Measurements from ENCODE around the gene UST. TPM values are rescaled to one million over a fixed set of nuclear protein-coding genes. Genes with fewer than 3 reads are reported as not detected.
A peak's percentile ranks its signal among the peaks of the same experiment; 100 is the strongest.
"Not testable (repeated sequence)": the region's sequence is repeated elsewhere in the genome, so short reads cannot be mapped to it uniquely, and the experiment has no call there.

The UST gene
- total and polyA plus RNA-seq, 2 experiments from 2014 or later: 8.0 to 11.7 TPM

DNA sequence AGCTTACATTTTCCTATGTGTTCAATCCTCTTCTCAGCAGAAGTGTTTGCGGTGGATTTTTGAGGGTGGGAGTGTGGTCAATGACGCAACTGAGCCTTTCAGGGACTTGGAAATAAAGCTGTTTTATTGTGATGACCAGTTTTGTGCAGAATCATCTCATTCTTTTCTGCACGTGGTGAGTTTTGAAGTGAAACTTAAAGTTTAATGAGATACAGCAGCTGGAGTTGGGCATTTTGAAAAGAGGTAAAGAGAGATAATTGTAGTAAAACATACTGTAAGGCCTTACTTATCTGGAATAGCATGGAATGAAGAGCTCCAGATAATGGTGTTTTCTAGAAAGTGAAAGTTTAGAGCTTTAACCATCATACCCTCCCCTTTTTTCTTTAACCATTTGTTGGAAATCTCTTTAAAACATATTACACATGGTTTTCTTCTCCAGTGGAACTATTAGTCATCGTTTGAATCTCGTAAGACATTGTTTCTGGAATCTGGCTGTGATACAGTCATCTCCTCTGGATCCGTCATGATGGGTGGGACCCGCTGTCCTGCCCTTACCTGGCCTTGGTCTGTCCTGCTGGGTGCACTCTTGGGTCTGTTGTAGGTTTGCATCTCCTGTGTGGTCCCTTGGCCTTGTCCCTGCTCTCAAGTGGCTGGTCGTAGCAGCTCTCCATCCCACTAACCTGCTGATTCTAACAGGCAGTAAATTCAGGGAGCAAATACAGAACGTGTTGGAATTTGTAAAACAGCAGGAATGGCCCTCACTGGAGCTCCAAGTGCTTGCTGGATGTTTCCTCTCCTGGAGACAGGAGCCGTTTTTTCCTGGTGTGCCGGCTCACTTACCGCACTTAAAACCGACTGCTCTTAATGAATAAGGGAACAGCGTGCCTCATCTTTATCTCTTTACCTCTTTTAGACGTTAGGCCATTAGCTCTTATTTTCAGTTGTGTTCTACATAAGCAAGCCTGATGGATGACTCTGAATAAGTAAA lies 29.8 kb downstream of the UST start:
- H3K27ac ChIP-seq: peak overlapping the region; percentile 3
- H3K4me1 ChIP-seq (ENCODE audit: insufficient read depth): no peaks in the 10 kb centered on the region
- peak overlapping the region; percentile 48 for H3K4me2 ChIP-seq
- WGBS (ENCODE audit: low lambda C conversion rate, missing lambda C conversion rate): 71% methylated on average over 15 of the region's 15 CpGs
- peaks cover 2% of the 10 kb centered on the region for H4K20me1 ChIP-seq (ENCODE audit: insufficient read depth, poor library complexity, severe bottlenecking)
- H3K36me3 ChIP-seq (replicated peaks; ENCODE audit: insufficient read depth, low read depth): no peaks in the 10 kb centered on the region
- DNase-seq (ENCODE audit: low spot score): no peak
- TF ChIP-seq EZH2phosphoT487 (IDR thresholded peaks at IDR 0.05; ENCODE audit: low read depth, severe bottlenecking, unreplicated experiment): no peak
- TF ChIP-seq EZH2 (IDR thresholded peaks at IDR 0.05; ENCODE audit: borderline replicate concordance): no peak
- TF ChIP-seq, protein P1, sequence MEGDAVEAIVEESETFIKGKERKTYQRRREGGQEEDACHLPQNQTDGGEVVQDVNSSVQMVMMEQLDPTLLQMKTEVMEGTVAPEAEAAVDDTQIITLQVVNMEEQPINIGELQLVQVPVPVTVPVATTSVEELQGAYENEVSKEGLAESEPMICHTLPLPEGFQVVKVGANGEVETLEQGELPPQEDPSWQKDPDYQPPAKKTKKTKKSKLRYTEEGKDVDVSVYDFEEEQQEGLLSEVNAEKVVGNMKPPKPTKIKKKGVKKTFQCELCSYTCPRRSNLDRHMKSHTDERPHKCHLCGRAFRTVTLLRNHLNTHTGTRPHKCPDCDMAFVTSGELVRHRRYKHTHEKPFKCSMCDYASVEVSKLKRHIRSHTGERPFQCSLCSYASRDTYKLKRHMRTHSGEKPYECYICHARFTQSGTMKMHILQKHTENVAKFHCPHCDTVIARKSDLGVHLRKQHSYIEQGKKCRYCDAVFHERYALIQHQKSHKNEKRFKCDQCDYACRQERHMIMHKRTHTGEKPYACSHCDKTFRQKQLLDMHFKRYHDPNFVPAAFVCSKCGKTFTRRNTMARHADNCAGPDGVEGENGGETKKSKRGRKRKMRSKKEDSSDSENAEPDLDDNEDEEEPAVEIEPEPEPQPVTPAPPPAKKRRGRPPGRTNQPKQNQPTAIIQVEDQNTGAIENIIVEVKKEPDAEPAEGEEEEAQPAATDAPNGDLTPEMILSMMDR (IDR thresholded peaks at IDR 0.05; ENCODE audit: poor library complexity): no peak
- H3K9me2 ChIP-seq (replicated peaks; ENCODE audit: insufficient read depth): no peaks in the 10 kb centered on the region
- no peak overlapping the region for H2AFZ ChIP-seq
- no peak overlapping the region for H3K4me3 ChIP-seq
- peaks cover 32% of the 10 kb centered on the region for H3K79me2 ChIP-seq
- H3K9me3 ChIP-seq (ENCODE audit: low read depth): no peaks in the 10 kb centered on the region
- no peaks in the 10 kb centered on the region for H3K27me3 ChIP-seq

DNA sequence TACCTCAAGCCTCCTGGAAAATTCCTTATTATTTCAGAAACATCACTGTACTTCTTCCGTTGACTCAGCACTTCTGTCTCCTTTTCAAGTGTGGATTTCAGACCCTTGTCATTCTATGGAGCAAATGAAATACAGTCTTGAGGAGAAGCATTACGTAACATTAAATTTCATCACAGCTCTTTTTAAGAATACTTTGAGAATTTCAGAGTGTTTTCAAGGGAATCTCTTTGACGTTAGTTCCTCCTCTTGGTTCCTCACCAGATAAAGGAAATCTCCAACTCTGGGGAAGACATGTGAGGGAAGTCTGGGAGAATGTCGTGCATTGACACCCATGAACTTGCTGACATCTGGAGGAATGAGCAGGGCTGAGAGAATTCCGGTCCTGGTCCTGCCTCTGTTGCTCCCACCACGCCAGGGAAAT lies 32.3 kb downstream of the UST start:
- peaks cover 3% of the 10 kb centered on the region for H4K20me1 ChIP-seq (ENCODE audit: insufficient read depth, poor library complexity, severe bottlenecking)
- 88% methylated on average over 6 of the region's 6 CpGs for WGBS (ENCODE audit: low lambda C conversion rate, missing lambda C conversion rate)
- TF ChIP-seq, protein P1 (IDR thresholded peaks at IDR 0.05; ENCODE audit: poor library complexity): no peak
- TF ChIP-seq EZH2 (IDR thresholded peaks at IDR 0.05; ENCODE audit: borderline replicate concordance) (no peak), EZH2phosphoT487 (IDR thresholded peaks at IDR 0.05; ENCODE audit: low read depth, severe bottlenecking, unreplicated experiment) (no peak)
- H3K9me2 ChIP-seq (replicated peaks; ENCODE audit: insufficient read depth): no peaks in the 10 kb centered on the region
- no peak overlapping the region for H2AFZ ChIP-seq
- no peaks in the 10 kb centered on the region for H3K27me3 ChIP-seq
- H3K4me3 ChIP-seq: no peak overlapping the region
- H3K9me3 ChIP-seq (ENCODE audit: low read depth): no peaks in the 10 kb centered on the region
- no peak overlapping the region for H3K27ac ChIP-seq
- peaks cover 19% of the 10 kb centered on the region for H3K79me2 ChIP-seq
- no peaks in the 10 kb centered on the region for H3K4me1 ChIP-seq (ENCODE audit: insufficient read depth)
- no peak for DNase-seq (ENCODE audit: low spot score)
- H3K36me3 ChIP-seq (replicated peaks; ENCODE audit: insufficient read depth, low read depth): no peaks in the 10 kb centered on the region
- no peak overlapping the region for H3K4me2 ChIP-seq

DNA sequence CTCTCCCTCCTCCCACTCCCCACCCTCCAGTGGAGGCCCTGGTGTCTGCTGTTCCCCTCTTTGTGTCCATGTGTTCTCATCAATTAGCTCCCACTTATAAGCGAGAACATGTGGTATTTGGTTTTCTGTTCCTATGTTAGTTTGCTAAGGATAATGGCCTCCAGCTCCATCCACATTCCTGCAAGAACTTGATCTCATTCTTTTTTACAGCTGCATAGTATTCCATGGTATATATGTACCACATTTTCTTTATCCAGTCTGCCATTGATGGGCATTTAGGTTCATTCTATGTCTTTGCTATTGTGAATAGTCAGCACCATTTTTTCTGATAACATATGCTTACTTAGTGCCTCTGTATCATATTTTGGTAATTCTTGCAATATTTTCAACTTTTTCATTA lies 33.6 kb downstream of the UST start:
- not testable (repeated sequence) for H3K36me3 ChIP-seq (replicated peaks; ENCODE audit: insufficient read depth, low read depth); H4K20me1 ChIP-seq (ENCODE audit: insufficient read depth, poor library complexity, severe bottlenecking); DNase-seq (ENCODE audit: low spot score); H3K4me2 ChIP-seq; H2AFZ ChIP-seq; H3K4me1 ChIP-seq (ENCODE audit: insufficient read depth); H3K4me3 ChIP-seq; H3K27ac ChIP-seq; H3K9me3 ChIP-seq (ENCODE audit: low read depth); H3K9me2 ChIP-seq (replicated peaks; ENCODE audit: insufficient read depth); H3K27me3 ChIP-seq
- WGBS (ENCODE audit: low lambda C conversion rate, missing lambda C conversion rate): 100% methylated on average over 1 of the region's 1 CpG
- peaks cover 17% of the 10 kb centered on the region for H3K79me2 ChIP-seq

DNA sequence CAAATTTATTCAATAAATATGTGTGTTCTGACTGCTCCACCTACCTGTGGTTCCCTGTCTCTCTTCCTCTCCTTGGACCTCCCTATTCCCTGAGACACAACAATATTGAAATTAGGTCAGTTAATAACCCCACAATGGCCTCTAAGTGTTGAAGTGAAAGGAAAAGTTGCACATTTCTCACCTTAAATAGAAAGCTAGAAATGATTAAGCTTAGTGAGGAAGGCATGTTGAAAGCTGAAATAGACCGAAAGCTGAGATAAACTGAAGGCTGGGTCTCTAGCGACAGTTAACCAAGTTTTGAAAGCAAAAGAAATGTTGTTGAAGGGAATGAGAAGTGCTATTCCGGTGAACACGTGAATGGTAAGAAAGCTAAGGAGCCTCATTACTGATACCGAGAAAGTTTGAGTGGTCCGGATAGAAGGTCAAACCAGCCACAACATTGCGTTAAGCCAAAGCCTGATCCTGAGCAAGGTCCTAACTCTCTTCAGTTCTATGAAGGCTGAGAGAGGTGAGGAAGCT lies 34.1 kb downstream of the UST start:
- no peak overlapping the region for H2AFZ ChIP-seq
- DNase-seq (ENCODE audit: low spot score): no peak
- H3K9me3 ChIP-seq (ENCODE audit: low read depth): no peaks in the 10 kb centered on the region
- no peak overlapping the region for H3K4me3 ChIP-seq
- no peaks in the 10 kb centered on the region for H3K36me3 ChIP-seq (replicated peaks; ENCODE audit: insufficient read depth, low read depth)
- H4K20me1 ChIP-seq (ENCODE audit: insufficient read depth, poor library complexity, severe bottlenecking): peaks cover 3% of the 10 kb centered on the region
- 92% methylated on average over 7 of the region's 7 CpGs for WGBS (ENCODE audit: low lambda C conversion rate, missing lambda C conversion rate)
- no peaks in the 10 kb centered on the region for H3K9me2 ChIP-seq (replicated peaks; ENCODE audit: insufficient read depth)
- no peak overlapping the region for H3K4me2 ChIP-seq
- H3K79me2 ChIP-seq: peaks cover 17% of the 10 kb centered on the region
- no peaks in the 10 kb centered on the region for H3K27me3 ChIP-seq
- no peaks in the 10 kb centered on the region for H3K4me1 ChIP-seq (ENCODE audit: insufficient read depth)
- no peak overlapping the region for H3K27ac ChIP-seq
- TF ChIP-seq, protein P1 (IDR thresholded peaks at IDR 0.05; ENCODE audit: poor library complexity): no peak
- TF ChIP-seq EZH2 (IDR thresholded peaks at IDR 0.05; ENCODE audit: borderline replicate concordance): no peak
- TF ChIP-seq EZH2phosphoT487 (IDR thresholded peaks at IDR 0.05; ENCODE audit: low read depth, severe bottlenecking, unreplicated experiment): no peak
